Measurements from ENCODE around the gene CKAP4.

- TF ChIP-seq EZH2phosphoT487 (conservative IDR thresholded peaks at IDR 0.05; ENCODE audit: low read length) (no peak), CTCF (IDR thresholded peaks at IDR 0.05; ENCODE audit: insufficient read depth, low read length, poor library complexity, severe bottlenecking) (no peak)
Observed at GRCh38 chr12:106205208-106206069, 42.4 kb downstream of the CKAP4 start.

Data from SU-DHL-6 (cell line).